SK-MEL-5 (cell line): ENCODE data around the gene NEDD8. TPM values are rescaled to one million over a fixed set of nuclear protein-coding genes. Genes with fewer than 3 reads are reported as not detected.

Experiments used
- DNase-seq: peaks from one replicate; pipeline ENCODE4 v3.0.0-alpha.2; 2016; ENCODE audit warnings: low read depth, low spot score
- in situ Hi-C: cut with HindIII; loops from 2 replicates; pipeline ENCODE4 v1.10.0; 2016; ENCODE audit warnings: low sequenced_read_pairs, high pct_unique_total_duplicates, low pct_unique_long_range_greater_than_20kb
- total RNA-seq: library from RNA; depleted of rRNA; stranded (reverse); fragments of >200 nt; shearing (Covaris generic); gene quantifications from 2 replicates; pipeline ENCODE4 v1.2.3, GENCODE V29; 2014

NEDD8 gene
- total RNA-seq, 1 experiment from 2014 or later, result 249 TPM

DNA sequence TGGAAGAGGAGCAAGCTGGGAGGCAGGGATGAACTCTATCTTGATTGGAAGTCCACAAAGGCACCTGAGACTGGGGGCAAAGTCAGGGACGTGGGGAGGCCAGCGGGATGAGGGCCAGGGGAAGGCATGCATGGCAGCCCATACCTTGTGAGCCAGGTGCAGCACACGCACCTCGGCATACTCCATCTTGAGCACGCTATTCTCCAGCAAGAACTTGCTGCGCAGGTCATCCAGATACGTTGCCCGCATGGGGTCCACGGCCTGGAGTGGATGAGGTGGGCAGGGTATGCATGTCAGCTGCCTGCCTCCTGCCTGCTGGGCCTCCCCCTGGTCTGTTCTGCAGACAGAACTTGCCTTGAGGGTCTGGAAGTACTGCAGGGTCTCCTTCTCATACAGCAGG, 35.3 kb upstream of the NEDD8 start:
- in situ Hi-C loops, result no loop called here

GRCh38 chr14:24266344-24267244, 34.4 kb upstream of the NEDD8 start:
- in situ Hi-C loops, result no loop called here
- no peak for DNase-seq

More for the DNA sequence above, 35.3 kb upstream of the NEDD8 start:
- no peak for DNase-seq

DNA sequence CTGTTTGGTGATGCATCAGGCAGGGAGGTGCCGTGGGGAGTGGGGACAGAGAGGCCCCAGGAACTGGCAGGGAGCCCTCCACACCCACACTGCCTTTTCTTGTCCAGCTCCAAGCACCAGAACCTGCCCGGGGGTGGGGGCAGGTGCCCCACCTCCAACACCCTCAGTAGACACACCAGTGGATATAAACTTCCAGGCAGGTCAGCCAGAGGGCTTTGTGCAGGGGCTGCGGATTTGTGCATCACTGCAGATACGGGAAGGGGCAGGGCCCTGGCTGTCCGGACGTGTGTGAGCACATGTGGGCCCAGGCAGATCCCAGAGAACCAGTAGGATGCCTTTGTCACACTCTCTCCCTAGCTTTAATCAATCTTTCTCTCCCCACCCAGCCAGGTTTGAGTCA, 32.1 kb upstream of the NEDD8 start:
- in situ Hi-C loops, result no loop called here
- DNase-seq, result no peak

DNA sequence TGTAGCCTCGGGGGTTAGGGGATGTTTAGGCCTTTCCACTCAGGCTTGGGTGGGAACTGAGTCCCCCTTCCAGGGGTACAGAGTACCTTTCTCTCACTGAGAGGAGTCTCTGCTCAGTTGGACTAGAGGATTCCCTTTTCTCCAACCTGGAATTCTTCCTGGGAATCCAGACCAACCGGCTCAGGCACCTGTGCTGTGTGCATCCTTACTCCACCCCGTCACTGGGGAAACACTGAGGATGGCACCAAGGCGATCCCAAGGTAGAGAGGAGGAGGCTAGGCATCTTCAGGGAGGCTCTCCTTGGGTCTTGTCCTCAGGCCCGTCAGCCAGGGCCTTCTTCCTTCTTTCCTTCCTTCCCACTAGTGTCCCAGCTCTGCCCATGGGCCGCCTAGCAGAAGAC, 31.7 kb upstream of the NEDD8 start:
- in situ Hi-C loops, result no loop called here
- no peak for DNase-seq

GRCh38 chr14:24262821-24263733, 30.9 kb upstream of the NEDD8 start, which contains the start of gene TGM1:
TSS of gene TGM1 (minus strand) at chr14:24263177. CDS start at chr14:24262352, 825 bp downstream.
- in situ Hi-C loops, result no loop called here
- no peak for DNase-seq

GRCh38 chr14:24261969-24262327, 29.8 kb upstream of the NEDD8 start:
- no peak for DNase-seq
- in situ Hi-C loops, result no loop called here

DNA sequence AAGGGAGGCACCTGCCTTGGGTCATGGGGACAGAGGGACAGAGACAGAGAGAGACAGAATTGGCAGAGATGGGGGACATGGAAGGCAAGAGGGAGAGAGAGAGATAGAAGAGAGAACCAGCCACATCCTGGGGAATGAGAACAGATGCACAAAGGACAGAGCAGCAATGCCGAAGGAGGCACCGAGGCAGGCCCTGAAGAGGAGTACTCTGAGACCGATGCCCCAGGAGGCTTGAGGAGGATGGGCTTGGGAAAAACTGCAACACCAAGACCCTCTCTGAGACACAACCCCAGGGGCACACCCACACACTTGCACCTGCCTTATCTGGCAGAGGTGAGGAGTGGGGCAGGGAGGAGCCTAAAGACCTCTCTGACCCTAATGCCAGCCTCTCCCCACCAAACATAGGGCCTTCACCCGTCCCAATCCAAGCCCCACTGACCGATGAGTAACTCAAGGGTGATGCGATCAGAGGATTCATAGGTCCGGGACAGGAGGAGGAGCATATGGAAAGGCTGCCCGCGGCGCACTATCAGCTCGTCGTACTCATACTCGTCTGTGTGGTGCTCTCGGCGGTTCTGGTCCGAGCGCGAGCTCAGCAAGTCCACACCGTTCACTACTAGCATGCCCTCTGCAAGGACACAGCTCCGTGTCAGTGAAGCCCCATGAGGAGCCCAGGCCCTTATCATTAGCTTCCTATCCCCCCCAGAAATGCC, 29.2 kb upstream of the NEDD8 start:
- in situ Hi-C loops, result no loop called here
- no peak for DNase-seq

DNA sequence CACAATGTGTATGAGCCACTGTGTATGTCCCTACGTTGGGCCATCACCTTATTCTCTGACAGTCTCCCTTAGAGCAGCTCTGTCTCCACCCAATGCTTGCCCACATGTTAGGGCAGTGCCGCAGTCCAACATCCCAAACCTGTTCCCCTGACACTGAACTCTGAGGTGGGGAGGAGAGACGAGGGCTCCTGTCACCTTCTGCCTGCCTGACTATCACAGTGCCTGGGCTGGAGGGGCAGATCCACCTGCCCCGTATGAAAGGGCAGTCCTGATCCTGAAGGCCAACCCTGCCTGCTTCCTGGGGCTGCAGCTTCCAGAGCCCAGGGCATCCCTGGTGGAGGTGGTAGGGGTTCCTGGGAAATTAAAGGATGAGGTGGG, 28.6 kb upstream of the NEDD8 start:
- in situ Hi-C loops, result no loop called here

GRCh38 chr14:24260026-24260779, 28.0 kb upstream of the NEDD8 start:
- DNase-seq, result no peak
- in situ Hi-C loops, result no loop called here

More for the DNA sequence above, 28.6 kb upstream of the NEDD8 start:
- no peak for DNase-seq

GRCh38 chr14:24259282-24260025, 27.3 kb upstream of the NEDD8 start:
- no peak for DNase-seq
- in situ Hi-C loops, result no loop called here

DNA sequence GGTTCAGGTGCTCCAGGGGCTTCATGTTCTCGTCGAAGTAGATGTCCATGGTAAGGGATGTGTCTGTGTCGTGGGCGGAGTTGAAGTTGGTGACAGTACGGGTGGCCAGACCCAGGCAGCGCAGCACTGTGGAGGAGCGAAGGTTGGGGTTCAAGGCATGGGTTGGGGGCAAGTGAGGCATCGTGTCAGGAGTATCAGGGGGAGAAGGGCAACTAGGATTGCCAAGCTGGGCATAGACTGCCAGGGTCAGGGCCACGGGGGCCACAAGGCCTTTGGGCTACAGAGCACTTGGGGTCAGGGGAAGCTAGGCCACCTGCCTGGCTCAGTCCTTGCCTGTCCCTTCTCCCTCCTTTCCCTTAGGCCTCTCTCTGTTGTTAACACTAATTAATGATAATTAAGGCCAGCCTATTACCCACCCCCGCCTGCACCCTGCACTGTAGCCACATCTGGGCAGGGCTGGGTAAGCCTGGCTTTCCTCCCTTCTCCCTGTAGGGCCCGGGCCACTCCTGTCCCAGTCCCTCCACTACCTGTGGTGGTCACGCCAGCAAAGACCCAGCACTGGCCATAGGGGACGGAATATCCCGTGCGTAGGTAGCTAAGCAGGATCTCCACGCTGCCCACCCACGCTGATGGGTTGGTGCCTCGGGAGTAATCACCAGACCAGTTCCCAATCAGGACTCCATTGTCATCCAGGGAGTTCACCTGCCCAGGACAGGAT, 26.5 kb upstream of the NEDD8 start:
- in situ Hi-C loops, result no loop called here
- no peak for DNase-seq

- DNase-seq, result no peak
- in situ Hi-C loops, result no loop called here
Measured at GRCh38 chr14:24258119-24258518, 26.0 kb upstream of the NEDD8 start.

DNA sequence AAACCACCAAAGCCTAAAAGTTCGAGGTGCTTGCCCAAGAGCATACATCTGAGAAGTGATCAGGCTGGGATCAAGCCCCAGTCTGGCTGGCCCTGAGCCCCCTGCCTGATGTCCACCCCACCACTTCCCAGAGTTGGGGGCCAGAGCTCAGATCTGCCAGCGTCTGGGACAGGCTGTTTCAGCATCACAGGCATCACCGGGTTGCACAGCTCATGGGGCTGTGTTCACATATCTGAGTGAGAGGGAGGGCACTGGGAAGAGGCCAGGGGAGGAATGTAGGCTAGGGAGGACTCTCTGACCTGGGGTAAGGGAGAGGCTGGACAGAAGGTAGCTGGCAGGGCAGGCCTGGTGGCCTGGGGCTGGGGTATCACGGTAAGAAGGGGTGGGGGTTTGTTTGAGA, 24.8 kb upstream of the NEDD8 start:
- in situ Hi-C loops, result no loop called here
- no peak for DNase-seq

DNA sequence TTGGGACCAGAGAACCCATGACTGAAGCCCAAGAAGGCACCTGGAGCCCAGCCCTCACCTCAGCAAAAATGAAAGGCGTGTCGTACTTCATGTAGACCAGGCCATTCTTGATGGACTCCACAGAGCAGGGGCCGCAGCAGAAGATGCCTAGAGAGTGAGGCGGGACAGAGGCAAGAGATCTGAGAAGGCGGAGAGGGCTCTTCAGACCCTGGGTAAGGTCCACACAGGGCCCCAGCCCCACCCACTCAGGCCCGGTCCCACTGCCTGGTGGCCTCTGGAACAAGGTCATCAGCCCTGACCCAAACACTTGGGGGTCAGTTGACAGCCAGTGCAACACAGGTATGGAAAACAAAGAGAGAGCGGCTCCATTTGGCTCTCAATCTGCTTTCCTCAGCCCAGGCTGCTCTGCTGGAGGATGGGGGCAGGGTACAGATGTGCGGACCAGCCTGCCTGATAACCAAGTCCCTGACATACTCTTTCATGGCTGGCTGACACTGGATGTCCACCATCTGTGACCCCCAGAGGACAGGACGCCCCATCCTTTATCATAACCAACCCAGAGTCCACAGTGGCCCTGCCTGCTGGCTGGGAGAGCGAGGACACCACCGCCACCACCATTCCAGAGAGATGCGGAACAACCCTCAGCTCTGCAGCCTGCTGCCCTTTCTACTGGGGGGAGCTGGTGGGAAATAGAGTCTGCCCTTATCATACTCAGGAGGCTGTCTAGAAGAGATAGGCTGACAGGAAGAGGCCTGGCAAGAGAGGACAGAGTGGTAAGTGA, 24.0 kb upstream of the NEDD8 start:
- DNase-seq, result no peak
- in situ Hi-C loops, result no loop called here

DNA sequence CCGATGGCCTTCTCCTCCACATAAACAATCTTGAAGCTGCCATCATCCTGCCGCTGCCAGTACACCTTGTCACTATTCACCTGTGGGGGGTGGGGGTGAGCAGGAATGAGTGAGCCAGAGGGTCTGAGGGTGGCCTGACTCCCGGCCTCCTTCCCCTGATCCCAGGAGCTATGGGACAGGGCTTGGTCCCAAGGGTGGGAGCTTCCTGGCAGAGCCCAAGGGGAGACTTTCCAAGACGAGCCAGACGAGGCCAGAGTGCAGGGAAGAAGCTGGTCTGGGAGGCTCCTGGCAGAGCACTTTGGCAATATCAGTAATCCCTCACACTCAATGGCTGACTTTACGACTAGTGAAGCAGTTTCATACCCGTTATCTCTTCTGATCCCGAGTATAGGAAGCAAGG, 23.3 kb upstream of the NEDD8 start:
- in situ Hi-C loops, result no loop called here
- no peak for DNase-seq
